ENCODE data around the gene GATD1. TPM values are rescaled to one million over a fixed set of nuclear protein-coding genes. Genes with fewer than 3 reads are reported as not detected.

Gene GATD1
- total RNA-seq, 1 donor from 2014 or later, result 51.9 TPM

DNA sequence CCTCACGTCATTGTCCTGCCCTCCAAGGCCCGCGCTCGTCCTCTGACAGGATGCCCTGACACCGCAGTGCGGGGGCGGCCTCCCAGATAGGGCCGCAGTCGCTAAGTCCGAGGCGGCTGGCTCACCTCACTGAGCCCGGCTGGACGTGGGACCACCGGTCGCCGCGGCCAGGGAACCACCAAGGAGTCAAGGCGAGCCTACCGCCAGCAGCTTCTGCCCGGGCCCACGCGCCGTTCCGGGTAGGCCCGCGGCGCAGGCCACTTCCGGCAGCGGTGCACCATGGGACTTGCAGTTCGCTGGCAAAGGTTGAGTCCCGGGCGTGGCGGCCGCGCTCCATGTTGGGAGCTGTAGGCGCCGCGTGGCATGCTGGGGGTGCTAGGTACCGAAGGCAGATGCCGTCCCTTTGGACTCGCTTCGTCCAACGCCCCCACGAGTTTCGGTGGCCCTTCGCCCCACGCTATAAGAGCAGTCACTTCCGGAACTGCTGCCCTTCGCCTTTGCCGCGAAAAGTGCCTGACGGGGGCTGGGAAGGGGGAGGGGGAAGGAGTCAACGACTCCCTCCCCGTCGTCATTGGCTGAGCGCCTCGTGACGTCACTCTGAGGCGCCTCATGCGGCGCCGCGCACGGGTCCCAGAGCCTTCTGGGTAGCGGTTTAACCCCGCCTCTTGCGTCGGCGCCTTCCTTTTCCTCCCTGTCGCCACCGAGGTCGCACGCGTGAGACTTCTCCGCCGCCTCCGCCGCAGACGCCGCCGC lies 32.2 kb upstream of the GATD1 start, which contains the start of gene RPLP2:
RPLP2 (plus strand) TSS at position 681 of the 753 bp plus-strand sequence. CDS start 268 bp downstream, outside the sequence.
- no peaks in the 10 kb centered on the region for H3K9me3 ChIP-seq (ENCODE audit: insufficient read depth, low read depth, low read length)
- no peaks in the 10 kb centered on the region for H3K27me3 Mint-ChIP-seq (ENCODE audit: low read depth, unreplicated experiment)
- DNase-seq (ENCODE audit: low read depth) (peak; percentile 93), FAIRE-seq (no peak)
- peaks cover 18% of the 10 kb centered on the region for H3K4me1 Mint-ChIP-seq (ENCODE audit: low read depth, unreplicated experiment)
- peaks cover 26% of the 10 kb centered on the region for H3K4me1 ChIP-seq (ENCODE audit: insufficient read depth, low read length)
- TF ChIP-seq, protein P1, sequence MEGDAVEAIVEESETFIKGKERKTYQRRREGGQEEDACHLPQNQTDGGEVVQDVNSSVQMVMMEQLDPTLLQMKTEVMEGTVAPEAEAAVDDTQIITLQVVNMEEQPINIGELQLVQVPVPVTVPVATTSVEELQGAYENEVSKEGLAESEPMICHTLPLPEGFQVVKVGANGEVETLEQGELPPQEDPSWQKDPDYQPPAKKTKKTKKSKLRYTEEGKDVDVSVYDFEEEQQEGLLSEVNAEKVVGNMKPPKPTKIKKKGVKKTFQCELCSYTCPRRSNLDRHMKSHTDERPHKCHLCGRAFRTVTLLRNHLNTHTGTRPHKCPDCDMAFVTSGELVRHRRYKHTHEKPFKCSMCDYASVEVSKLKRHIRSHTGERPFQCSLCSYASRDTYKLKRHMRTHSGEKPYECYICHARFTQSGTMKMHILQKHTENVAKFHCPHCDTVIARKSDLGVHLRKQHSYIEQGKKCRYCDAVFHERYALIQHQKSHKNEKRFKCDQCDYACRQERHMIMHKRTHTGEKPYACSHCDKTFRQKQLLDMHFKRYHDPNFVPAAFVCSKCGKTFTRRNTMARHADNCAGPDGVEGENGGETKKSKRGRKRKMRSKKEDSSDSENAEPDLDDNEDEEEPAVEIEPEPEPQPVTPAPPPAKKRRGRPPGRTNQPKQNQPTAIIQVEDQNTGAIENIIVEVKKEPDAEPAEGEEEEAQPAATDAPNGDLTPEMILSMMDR (IDR thresholded peaks at IDR 0.05; ENCODE audit: insufficient read depth, low read depth, low read length), result no peak
- TF ChIP-seq EZH2 (IDR thresholded peaks at IDR 0.05; ENCODE audit: insufficient read depth, low read length), result no peak
- H3K4me3 Mint-ChIP-seq (ENCODE audit: unreplicated experiment), result peak within 1 kb of the TSS; percentile 96
- peak within 1 kb of the TSS; percentile 94 for H3K9ac ChIP-seq (ENCODE audit: low read length)
- peak within 1 kb of the TSS; percentile 99 for H3K27ac ChIP-seq (ENCODE audit: low read depth, low read length)
- H3K36me3 ChIP-seq (ENCODE audit: insufficient read depth, low read length), result peaks cover 23% of the 10 kb centered on the region
- H3K27ac Mint-ChIP-seq (ENCODE audit: unreplicated experiment), result peak within 1 kb of the TSS; percentile 99
- H3K4me2 ChIP-seq (ENCODE audit: low read length), result peak within 1 kb of the TSS; percentile 92
- no peaks in the 10 kb centered on the region for H3K27me3 ChIP-seq (ENCODE audit: insufficient read depth, low read length)
- H3K9me3 Mint-ChIP-seq (ENCODE audit: unreplicated experiment), result no peaks in the 10 kb centered on the region
- peak within 1 kb of the TSS; percentile 87 for H3K4me3 ChIP-seq (ENCODE audit: insufficient read depth, low read depth, low read length)
- peaks cover 14% of the 10 kb centered on the region for H3K36me3 Mint-ChIP-seq (ENCODE audit: low read depth, unreplicated experiment)
- H4K20me1 ChIP-seq (ENCODE audit: insufficient read depth, low read length), result peaks cover 39% of the 10 kb centered on the region
- H3K79me2 ChIP-seq (ENCODE audit: insufficient read depth, low read length), result peaks cover 60% of the 10 kb centered on the region
- H2AFZ ChIP-seq (ENCODE audit: low read depth, low read length), result peak within 1 kb of the TSS; percentile 93

DNA sequence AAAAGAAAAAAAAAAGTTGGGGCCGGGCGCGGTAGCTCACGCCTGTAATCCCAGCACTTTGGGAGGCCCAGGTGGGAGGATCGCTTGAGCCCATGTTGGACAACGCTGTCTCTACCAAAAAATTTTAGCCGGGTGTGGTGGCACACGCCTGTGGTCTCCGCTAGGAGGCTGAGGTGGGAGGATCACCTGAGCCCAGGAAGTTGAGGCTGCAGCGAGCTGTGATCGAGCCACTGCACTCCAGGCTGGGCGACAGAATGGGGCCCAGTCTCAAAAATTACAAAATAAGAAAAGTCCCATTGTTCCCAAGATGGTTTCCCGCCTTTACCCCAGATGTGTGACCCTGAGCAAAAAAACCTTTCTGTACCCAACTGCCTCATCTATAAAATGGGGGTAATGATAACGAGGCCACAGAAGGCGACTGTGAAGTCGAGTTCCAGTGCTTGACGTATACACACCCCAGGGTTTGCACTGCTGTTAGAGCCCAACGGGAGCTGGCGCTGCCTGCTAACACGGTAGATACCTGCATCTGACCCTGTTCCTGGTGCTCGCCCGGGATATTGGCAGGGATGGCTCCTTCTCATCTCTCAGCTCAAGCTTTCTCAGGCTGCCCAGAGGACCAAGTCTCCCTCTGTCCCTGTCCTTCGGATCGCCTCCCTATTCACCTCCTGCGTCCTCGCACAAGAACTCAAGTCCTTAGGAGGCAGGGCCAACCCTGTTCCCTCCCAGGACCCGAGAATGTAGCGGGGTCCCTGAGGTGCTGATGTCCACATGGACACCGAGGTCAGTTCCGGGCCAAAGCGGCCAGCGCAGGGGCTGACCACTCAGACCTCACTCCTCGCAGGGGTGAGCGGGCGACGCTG lies 31.4 kb upstream of the GATD1 start:
- no peaks in the 10 kb centered on the region for H3K27me3 Mint-ChIP-seq (ENCODE audit: low read depth, unreplicated experiment)
- no peak for FAIRE-seq

More for the DNA sequence above, 31.4 kb upstream of the GATD1 start:
- Histone ChIP-seq H3K9ac (ENCODE audit: low read length) (peak overlapping the region; percentile 94), H3K9me3 (ENCODE audit: insufficient read depth, low read depth, low read length) (no peaks in the 10 kb centered on the region), H3K4me1 (ENCODE audit: insufficient read depth, low read length) (peaks cover 34% of the 10 kb centered on the region), H3K36me3 (ENCODE audit: insufficient read depth, low read length) (peaks cover 23% of the 10 kb centered on the region), H3K27me3 (ENCODE audit: insufficient read depth, low read length) (no peaks in the 10 kb centered on the region), H3K79me2 (ENCODE audit: insufficient read depth, low read length) (peaks cover 67% of the 10 kb centered on the region), H2AFZ (ENCODE audit: low read depth, low read length) (peak overlapping the region; percentile 93), H3K4me3 (ENCODE audit: insufficient read depth, low read depth, low read length) (peak overlapping the region; percentile 87), H4K20me1 (ENCODE audit: insufficient read depth, low read length) (peaks cover 37% of the 10 kb centered on the region), H3K4me2 (ENCODE audit: low read length) (peak overlapping the region; percentile 92), H3K27ac (ENCODE audit: low read depth, low read length) (peak overlapping the region; percentile 99)
- H3K36me3 Mint-ChIP-seq (ENCODE audit: low read depth, unreplicated experiment), result peaks cover 14% of the 10 kb centered on the region
- peak overlapping the region; percentile 95 for H3K4me3 Mint-ChIP-seq (ENCODE audit: unreplicated experiment)
- H3K4me1 Mint-ChIP-seq (ENCODE audit: low read depth, unreplicated experiment), result peaks cover 18% of the 10 kb centered on the region
- H3K27ac Mint-ChIP-seq (ENCODE audit: unreplicated experiment), result peak overlapping the region; percentile 99
- no peak for DNase-seq (ENCODE audit: low read depth)
- no peak for TF ChIP-seq EZH2 (IDR thresholded peaks at IDR 0.05; ENCODE audit: insufficient read depth, low read length)
- TF ChIP-seq, protein P1 (IDR thresholded peaks at IDR 0.05; ENCODE audit: insufficient read depth, low read depth, low read length), result no peak
- no peaks in the 10 kb centered on the region for H3K9me3 Mint-ChIP-seq (ENCODE audit: unreplicated experiment)
